ENCODE results near the gene CCT3. TPM values are rescaled to one million over a fixed set of nuclear protein-coding genes. Genes with fewer than 3 reads are reported as not detected.

CCT3 gene
- total RNA-seq, 3 donors from 2014 or later (not counting 1 experiment from before 2014, with no cell fraction given): 70.3 to 87.5 (median 79.8) TPM

DNA sequence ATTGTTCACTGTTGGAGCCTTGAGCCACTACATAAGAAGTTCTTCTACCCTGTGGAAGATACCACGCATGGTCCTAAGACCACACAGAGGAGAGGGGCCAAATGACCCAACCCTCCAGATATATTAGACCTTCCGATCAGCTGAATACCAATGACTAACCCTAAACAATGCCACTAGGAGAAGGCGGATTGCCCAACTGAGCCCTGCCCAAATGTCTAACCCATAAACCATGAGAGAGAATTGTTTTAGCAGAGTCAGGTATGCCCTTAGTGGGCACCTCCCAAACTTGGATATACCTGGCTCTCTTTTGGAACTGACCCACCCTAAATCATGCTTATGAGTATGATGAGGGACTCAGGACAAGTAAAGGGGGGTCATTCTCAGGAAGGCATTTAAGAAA lies 67.8 kb downstream of the CCT3 start:
- no peak overlapping the region for H3K4me3 Mint-ChIP-seq
- Histone ChIP-seq H3K4me3 (ENCODE audit: low read length) (no peak overlapping the region), H3K36me3 (ENCODE audit: control insufficient read depth, insufficient read depth, low read length) (peaks cover 85% of the 10 kb centered on the region), H3K9me3 (ENCODE audit: control insufficient read depth, insufficient read depth, low read length) (no peaks in the 10 kb centered on the region), H3K4me1 (ENCODE audit: control insufficient read depth, insufficient read depth, low read length) (no peaks in the 10 kb centered on the region), H3K27ac (ENCODE audit: low read length) (no peak overlapping the region), H3K27me3 (ENCODE audit: control insufficient read depth, insufficient read depth, low read length) (no peaks in the 10 kb centered on the region)
- DNase-seq: no peak
- TF ChIP-seq, protein P1, sequence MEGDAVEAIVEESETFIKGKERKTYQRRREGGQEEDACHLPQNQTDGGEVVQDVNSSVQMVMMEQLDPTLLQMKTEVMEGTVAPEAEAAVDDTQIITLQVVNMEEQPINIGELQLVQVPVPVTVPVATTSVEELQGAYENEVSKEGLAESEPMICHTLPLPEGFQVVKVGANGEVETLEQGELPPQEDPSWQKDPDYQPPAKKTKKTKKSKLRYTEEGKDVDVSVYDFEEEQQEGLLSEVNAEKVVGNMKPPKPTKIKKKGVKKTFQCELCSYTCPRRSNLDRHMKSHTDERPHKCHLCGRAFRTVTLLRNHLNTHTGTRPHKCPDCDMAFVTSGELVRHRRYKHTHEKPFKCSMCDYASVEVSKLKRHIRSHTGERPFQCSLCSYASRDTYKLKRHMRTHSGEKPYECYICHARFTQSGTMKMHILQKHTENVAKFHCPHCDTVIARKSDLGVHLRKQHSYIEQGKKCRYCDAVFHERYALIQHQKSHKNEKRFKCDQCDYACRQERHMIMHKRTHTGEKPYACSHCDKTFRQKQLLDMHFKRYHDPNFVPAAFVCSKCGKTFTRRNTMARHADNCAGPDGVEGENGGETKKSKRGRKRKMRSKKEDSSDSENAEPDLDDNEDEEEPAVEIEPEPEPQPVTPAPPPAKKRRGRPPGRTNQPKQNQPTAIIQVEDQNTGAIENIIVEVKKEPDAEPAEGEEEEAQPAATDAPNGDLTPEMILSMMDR (IDR thresholded peaks at IDR 0.05): no peak
- no peak for ATAC-seq
- 100% methylated on average over 3 of the region's 3 CpGs for WGBS (ENCODE audit: insufficient coverage)
- no peak overlapping the region for H3K27ac Mint-ChIP-seq
- peaks cover 22% of the 10 kb centered on the region for H3K36me3 Mint-ChIP-seq
- H3K4me1 Mint-ChIP-seq: peaks cover 0 to 4% of the 10 kb centered on the region in 2 donors
- no peaks in the 10 kb centered on the region for H3K27me3 Mint-ChIP-seq (ENCODE audit: low read depth in 2 of 2)
- intact Hi-C loops (cut with micrococcal nuclease): no loop called here
- H3K9me3 Mint-ChIP-seq: no peaks in the 10 kb centered on the region

GRCh38 chr1:156268336-156268735 lies 69.8 kb downstream of the CCT3 start:
- no peaks in the 10 kb centered on the region for H3K9me3 ChIP-seq (ENCODE audit: control insufficient read depth, insufficient read depth, low read length)
- Mint-ChIP-seq H3K9me3 (no peaks in the 10 kb centered on the region), H3K36me3 (peaks cover 18% of the 10 kb centered on the region), H3K4me1 (peaks cover 0 to 6% of the 10 kb centered on the region in 2 donors), H3K27ac (no peak overlapping the region), H3K27me3 (ENCODE audit: low read depth in 2 of 2) (no peaks in the 10 kb centered on the region), H3K4me3 (no peak overlapping the region)
- no peaks in the 10 kb centered on the region for H3K27me3 ChIP-seq (ENCODE audit: control insufficient read depth, insufficient read depth, low read length)
- intact Hi-C loops (cut with micrococcal nuclease): no loop called here
- DNase-seq (no peak), ATAC-seq (no peak)
- H3K4me3 ChIP-seq (ENCODE audit: low read length): no peak overlapping the region
- no peaks in the 10 kb centered on the region for H3K4me1 ChIP-seq (ENCODE audit: control insufficient read depth, insufficient read depth, low read length)
- peaks cover 77% of the 10 kb centered on the region for H3K36me3 ChIP-seq (ENCODE audit: control insufficient read depth, insufficient read depth, low read length)
- 100% methylated on average over 3 of the region's 4 CpGs for WGBS (ENCODE audit: insufficient coverage)
- TF ChIP-seq, protein P1 (IDR thresholded peaks at IDR 0.05): no peak
- H3K27ac ChIP-seq (ENCODE audit: low read length): no peak overlapping the region

- Histone ChIP-seq H3K9me3 (ENCODE audit: control insufficient read depth, insufficient read depth, low read length) (no peaks in the 10 kb centered on the region), H3K36me3 (ENCODE audit: control insufficient read depth, insufficient read depth, low read length) (peaks cover 68% of the 10 kb centered on the region), H3K4me1 (ENCODE audit: control insufficient read depth, insufficient read depth, low read length) (no peaks in the 10 kb centered on the region), H3K27me3 (ENCODE audit: control insufficient read depth, insufficient read depth, low read length) (no peaks in the 10 kb centered on the region), H3K27ac (ENCODE audit: low read length) (no peak overlapping the region), H3K4me3 (ENCODE audit: low read length) (no peak overlapping the region)
- H3K4me1 Mint-ChIP-seq: peaks cover 0 to 6% of the 10 kb centered on the region in 2 donors
- ATAC-seq (no peak), DNase-seq (no peak)
- no peaks in the 10 kb centered on the region for H3K27me3 Mint-ChIP-seq (ENCODE audit: low read depth in 2 of 2)
- TF ChIP-seq, protein P1 (IDR thresholded peaks at IDR 0.05): no peak
- no peaks in the 10 kb centered on the region for H3K9me3 Mint-ChIP-seq
- H3K4me3 Mint-ChIP-seq: no peak overlapping the region
- intact Hi-C loops (cut with micrococcal nuclease): no loop called here
- WGBS (ENCODE audit: insufficient coverage): 96% methylated on average over 13 of the region's 13 CpGs
- H3K36me3 Mint-ChIP-seq: peaks cover 19% of the 10 kb centered on the region
- no peak overlapping the region for H3K27ac Mint-ChIP-seq
Measured at GRCh38 chr1:156266051-156266450, 72.0 kb downstream of the CCT3 start.

DNA sequence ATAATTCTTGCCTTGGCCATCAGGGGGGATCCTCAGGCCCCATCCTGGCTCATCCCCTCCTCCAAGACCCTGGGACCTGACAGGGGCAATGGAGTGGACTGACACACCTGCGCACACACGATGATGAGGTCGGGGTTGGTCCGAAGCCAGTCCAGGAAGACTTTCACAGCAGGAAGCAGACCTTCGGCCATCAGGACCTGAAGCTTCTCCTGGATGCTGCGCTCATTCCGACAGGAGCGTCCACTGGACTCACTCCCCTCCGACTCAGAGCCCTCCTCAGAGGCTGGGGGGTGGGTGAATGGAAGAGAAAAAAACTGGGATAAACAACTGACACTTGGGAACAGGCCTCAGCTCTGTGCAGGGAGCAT lies 74.8 kb downstream of the CCT3 start:
- Histone ChIP-seq H3K4me3 (ENCODE audit: low read length) (no peak overlapping the region), H3K27ac (ENCODE audit: low read length) (no peak overlapping the region), H3K4me1 (ENCODE audit: control insufficient read depth, insufficient read depth, low read length) (no peaks in the 10 kb centered on the region), H3K36me3 (ENCODE audit: control insufficient read depth, insufficient read depth, low read length) (peaks cover 79% of the 10 kb centered on the region), H3K27me3 (ENCODE audit: control insufficient read depth, insufficient read depth, low read length) (no peaks in the 10 kb centered on the region), H3K9me3 (ENCODE audit: control insufficient read depth, insufficient read depth, low read length) (no peaks in the 10 kb centered on the region)
- Mint-ChIP-seq H3K9me3 (no peaks in the 10 kb centered on the region), H3K36me3 (peaks cover 33% of the 10 kb centered on the region), H3K4me3 (no peak overlapping the region), H3K27ac (peak overlapping the region in 1 of 2 donors; percentile 44), H3K27me3 (ENCODE audit: low read depth in 2 of 2) (no peaks in the 10 kb centered on the region), H3K4me1 (peaks cover under 1 to 6% of the 10 kb centered on the region in 2 donors)
- TF ChIP-seq, protein P1 (IDR thresholded peaks at IDR 0.05): no peak
- ATAC-seq: no peak
- DNase-seq: no peak
- 99% methylated on average over 9 of the region's 9 CpGs for WGBS (ENCODE audit: insufficient coverage)
- intact Hi-C loops (cut with micrococcal nuclease): no loop called here
